C4-2B (cell line): ENCODE measurements around the gene B4GALNT4.

Source experiments
- H3K27ac ChIP-seq: fragments of 450-650 bp; 2 replicates; pipeline ENCODE4 v1.5.1; 2017
- CTCF ChIP-seq: fragments of 450-650 bp; conservative IDR thresholded peaks from 2 replicates; pipeline ENCODE4 v1.5.1; 2017; ENCODE audit warnings: mild to moderate bottlenecking
- ZFX ChIP-seq: fragments of 450-650 bp; IDR thresholded peaks from 2 replicates; pipeline ENCODE4 v1.6.1; 2017

B4GALNT4 gene

GRCh38 chr11:390175-390574 is 20.9 kb downstream of the B4GALNT4 start:
- no peak for TF ChIP-seq ZFX
- TF ChIP-seq CTCF, result peak; percentile 54
- H3K27ac ChIP-seq, result no peak overlapping the region

- no peak overlapping the region for H3K27ac ChIP-seq
- TF ChIP-seq CTCF (no peak), ZFX (no peak)
Measured at GRCh38 chr11:391117-392017, 22.1 kb downstream of the B4GALNT4 start.

- TF ChIP-seq CTCF (no peak), ZFX (no peak)
- no peak overlapping the region for H3K27ac ChIP-seq
Measured at GRCh38 chr11:392102-392777, 22.9 kb downstream of the B4GALNT4 start.

- peak overlapping the region; percentile 93 for H3K27ac ChIP-seq
- TF ChIP-seq ZFX (no peak), CTCF (no peak)
Measured at GRCh38 chr11:393219-394033, 24.1 kb downstream of the B4GALNT4 start.

GRCh38 chr11:394034-394857 is 24.9 kb downstream of the B4GALNT4 start, which contains the start of gene PKP3:
Gene PKP3 (plus strand): TSS chr11:394209. CDS start chr11:394293, 84 bp downstream.
- H3K27ac ChIP-seq, result peak within 1 kb of the TSS; percentile 93
- TF ChIP-seq ZFX (peak; percentile 99), CTCF (no peak)

- TF ChIP-seq ZFX, result no peak
- TF ChIP-seq CTCF, result no peak
- H3K27ac ChIP-seq, result peak overlapping the region; percentile 93
Measured at GRCh38 chr11:394858-395655, 25.8 kb downstream of the B4GALNT4 start.
